Left ventricle myocardium inferior (tissue), 1 donor: ENCODE data around the gene ENHO. TPM values are rescaled to one million over a fixed set of nuclear protein-coding genes. Genes with fewer than 3 reads are reported as not detected.

Experiments
- DNase-seq: peaks from one replicate; pipeline ENCODE4 v3.0.0-alpha.2; 2020
- H3K27ac ChIP-seq: fragments of 200-600 bp; replicated peaks from 2 replicates; pipeline ENCODE4 v1.8.0; 2021
- H3K27me3 ChIP-seq: fragments of 200-600 bp; 2 replicates; pipeline ENCODE4 v1.8.0; 2021; ENCODE audit warnings: low read depth
- H3K36me3 ChIP-seq: fragments of 200-600 bp; 2 replicates; pipeline ENCODE4 v1.8.0; 2021
- H3K4me1 ChIP-seq: fragments of 200-600 bp; 2 replicates; pipeline ENCODE4 v1.8.0; 2021
- H3K4me3 ChIP-seq: fragments of 200-600 bp; 2 replicates; pipeline ENCODE4 v1.8.0; 2021; ENCODE audit warnings: mild to moderate bottlenecking, moderate library complexity
- H3K9me3 ChIP-seq: fragments of 200-600 bp; replicated peaks from 2 replicates; pipeline ENCODE4 v1.8.0; 2021
- intact Hi-C: fragments of 100-400 bp; cut with micrococcal nuclease; formaldehyde crosslinking; loops from one replicate; pipeline ENCODE4 v1.11.0; 2022
- total RNA-seq: library from RNA; stranded (reverse); fragmentation: NEBNext Ultra II Directional; extraction: Animal tissue kit (Norgen Biotek cat#: 25700); gene quantifications from one replicate; pipeline ENCODE4 v1.2.1, GENCODE V29; 2021
- TF ChIP-seq, protein P1 (sequence below): fragments of 200-600 bp; IDR thresholded peaks from 2 replicates; pipeline ENCODE4 v1.8.0; 2021; ENCODE audit warnings: antibody characterized with exemption, mild to moderate bottlenecking, borderline replicate concordance
- donor health status: DM: no; HTN: yes; CAD: no; lungs with severe emphysema.

Gene ENHO
- total RNA-seq, 1 donor from 2014 or later, result not detected

DNA sequence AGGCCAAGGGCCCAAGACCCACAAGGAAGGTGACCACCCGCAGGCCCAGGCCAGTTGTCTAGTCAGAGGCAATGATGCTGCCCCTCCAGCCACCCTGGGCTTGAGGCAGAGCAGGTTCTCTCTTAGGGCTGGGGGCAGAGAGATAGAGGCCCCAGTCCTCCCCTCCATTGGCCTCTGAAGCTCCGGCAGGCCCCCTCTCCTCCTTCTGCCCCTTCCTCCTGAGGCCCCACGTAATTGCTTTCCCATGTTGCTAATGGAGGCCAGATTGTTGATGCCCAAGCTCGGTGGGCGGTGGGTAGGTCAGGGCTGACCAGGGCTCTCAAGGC, 26.6 kb upstream of the ENHO start:
- TF ChIP-seq, protein P1, sequence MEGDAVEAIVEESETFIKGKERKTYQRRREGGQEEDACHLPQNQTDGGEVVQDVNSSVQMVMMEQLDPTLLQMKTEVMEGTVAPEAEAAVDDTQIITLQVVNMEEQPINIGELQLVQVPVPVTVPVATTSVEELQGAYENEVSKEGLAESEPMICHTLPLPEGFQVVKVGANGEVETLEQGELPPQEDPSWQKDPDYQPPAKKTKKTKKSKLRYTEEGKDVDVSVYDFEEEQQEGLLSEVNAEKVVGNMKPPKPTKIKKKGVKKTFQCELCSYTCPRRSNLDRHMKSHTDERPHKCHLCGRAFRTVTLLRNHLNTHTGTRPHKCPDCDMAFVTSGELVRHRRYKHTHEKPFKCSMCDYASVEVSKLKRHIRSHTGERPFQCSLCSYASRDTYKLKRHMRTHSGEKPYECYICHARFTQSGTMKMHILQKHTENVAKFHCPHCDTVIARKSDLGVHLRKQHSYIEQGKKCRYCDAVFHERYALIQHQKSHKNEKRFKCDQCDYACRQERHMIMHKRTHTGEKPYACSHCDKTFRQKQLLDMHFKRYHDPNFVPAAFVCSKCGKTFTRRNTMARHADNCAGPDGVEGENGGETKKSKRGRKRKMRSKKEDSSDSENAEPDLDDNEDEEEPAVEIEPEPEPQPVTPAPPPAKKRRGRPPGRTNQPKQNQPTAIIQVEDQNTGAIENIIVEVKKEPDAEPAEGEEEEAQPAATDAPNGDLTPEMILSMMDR, result no peak
- no peak overlapping the region for H3K4me3 ChIP-seq
- H3K9me3 ChIP-seq, result no peaks in the 10 kb centered on the region
- no peaks in the 10 kb centered on the region for H3K4me1 ChIP-seq
- intact Hi-C loops, result loop anchor here (5.0 kb wide), 1 partner anchor 43 kb away; no protein-coding TSS in a partner anchor
- H3K27ac ChIP-seq, result no peak overlapping the region
- no peaks in the 10 kb centered on the region for H3K36me3 ChIP-seq
- peaks cover 24% of the 10 kb centered on the region for H3K27me3 ChIP-seq
- DNase-seq, result no peak

DNA sequence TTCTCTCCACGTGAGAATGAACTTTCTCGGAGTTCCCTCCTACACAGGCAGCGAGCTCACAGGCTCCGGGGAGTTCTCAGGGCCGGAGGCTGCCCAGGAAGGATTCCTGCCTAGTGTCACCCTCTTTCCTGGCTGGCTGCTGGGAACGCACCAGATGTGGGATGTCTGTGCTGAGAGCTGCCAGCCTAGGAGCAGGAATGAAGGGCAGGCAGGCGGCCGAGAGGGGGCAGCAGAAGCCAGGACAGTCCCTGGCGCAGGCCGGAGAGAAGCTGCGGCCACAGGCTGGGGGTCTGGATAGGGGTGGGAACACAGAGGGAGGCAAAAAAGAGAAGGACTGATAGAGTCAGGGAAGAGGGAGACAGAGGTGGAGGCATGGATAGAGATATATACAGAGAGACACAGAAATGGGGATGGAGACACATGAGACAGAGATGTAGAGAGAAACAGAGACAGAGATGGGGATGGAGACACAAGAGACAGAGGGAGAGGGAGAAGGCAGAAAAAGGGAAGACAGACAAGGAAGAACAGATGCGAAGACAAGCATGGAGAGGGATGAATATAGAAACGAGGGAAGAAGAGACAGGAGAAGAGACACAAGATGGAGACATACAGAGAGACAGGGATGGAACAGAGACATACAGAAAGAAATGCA, 25.3 kb upstream of the ENHO start:
- H3K27me3 ChIP-seq, result peaks cover 27% of the 10 kb centered on the region
- H3K36me3 ChIP-seq, result no peaks in the 10 kb centered on the region
- no peak overlapping the region for H3K27ac ChIP-seq
- DNase-seq, result peak; percentile 70
- TF ChIP-seq, protein P1, result peak; percentile 90
- no peaks in the 10 kb centered on the region for H3K4me1 ChIP-seq
- no peaks in the 10 kb centered on the region for H3K9me3 ChIP-seq
- H3K4me3 ChIP-seq, result no peak overlapping the region
- intact Hi-C loops, result loop anchor here (5.0 kb wide), 1 partner anchor 44 kb away; no protein-coding TSS in a partner anchor

DNA sequence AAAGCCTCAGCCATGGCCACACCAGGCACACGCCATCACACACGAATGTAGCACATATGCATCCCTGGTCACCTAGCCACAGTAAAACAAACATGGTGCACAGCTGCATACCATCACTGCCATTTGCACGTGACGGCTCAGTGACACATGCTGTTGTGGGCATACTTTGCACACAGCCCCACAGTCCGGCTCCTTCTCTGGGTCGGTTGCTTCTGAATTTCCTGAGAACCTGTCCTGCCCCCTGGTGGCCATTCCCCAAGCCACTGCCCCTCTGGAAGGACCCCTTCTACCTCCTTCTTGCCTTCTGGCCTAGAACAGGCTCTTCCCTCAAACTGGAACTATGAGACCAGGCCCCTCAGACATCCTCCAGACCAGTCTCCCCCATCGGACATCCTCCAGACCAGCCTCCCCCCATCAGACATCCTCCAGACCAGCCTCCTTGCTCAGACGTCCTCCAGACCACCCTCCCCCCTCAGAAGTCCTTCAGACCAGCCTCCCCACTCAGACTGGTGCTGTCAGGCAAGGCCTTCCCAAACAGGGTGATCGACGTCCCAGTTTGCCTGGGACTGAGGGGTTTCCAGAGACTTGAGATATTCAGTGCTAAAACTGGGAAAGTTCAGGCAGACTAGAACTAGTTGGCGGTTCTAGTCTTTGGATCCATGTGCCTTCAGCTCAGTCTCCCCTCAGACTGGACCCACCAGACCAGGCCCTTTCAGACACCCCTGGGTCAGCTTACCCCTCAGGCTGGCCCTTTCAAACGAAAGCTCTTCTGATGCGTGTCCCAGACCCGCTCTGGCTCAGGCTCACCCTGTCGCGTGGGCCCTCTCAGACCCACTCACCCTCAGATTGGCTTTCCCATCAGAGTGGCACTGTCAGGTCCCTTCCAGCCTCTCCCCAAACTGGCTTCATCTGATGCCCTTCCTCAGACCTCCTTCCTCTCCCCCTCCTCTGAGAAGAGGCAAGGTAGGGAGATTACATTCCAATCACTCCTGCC, 24.3 kb upstream of the ENHO start:
- Histone ChIP-seq H3K36me3 (no peaks in the 10 kb centered on the region), H3K27me3 (peaks cover 33% of the 10 kb centered on the region), H3K4me1 (no peaks in the 10 kb centered on the region), H3K27ac (no peak overlapping the region), H3K9me3 (no peaks in the 10 kb centered on the region), H3K4me3 (no peak overlapping the region)
- TF ChIP-seq, protein P1, result peak; percentile 76
- DNase-seq, result peak; percentile 46
- intact Hi-C loops, result loop anchor here (5.0 kb wide), 1 partner anchor 45 kb away; no protein-coding TSS in a partner anchor

DNA sequence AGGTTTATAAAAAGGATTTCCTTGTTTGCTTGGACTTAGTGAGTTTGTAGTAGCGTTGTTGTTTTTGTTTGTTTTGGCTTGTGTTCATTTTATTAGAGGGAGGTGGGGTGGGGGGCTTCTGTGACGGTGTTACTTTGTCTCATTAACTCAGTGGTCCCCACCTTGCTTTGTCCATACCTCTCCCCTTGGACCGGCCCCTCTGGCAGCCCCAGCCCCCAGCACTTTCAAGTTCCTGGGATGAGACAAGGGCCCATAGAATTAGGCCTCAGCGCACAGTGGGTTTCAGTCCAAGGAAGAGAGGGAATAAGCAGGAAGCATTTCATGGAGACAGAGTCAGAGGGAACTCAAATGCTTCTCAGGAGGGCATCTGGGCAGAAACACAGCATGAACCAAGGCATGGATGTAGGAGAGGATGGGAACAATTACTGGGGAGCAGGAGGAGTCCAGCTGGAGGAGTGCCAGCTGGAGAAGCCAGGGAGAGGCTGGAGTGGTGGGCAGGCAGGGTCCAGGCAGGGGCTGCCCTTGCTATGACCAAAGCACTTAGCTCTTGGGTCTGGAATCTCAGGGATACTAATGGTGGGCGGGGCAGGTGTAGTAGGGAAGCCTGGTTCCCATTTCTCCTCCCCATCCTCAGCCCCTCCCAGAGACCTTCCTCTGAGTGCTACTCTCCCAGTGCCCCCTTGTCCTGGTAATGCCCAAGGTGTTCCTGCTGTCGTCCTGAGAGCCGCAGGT, 23.5 kb upstream of the ENHO start:
- Histone ChIP-seq H3K27ac (no peak overlapping the region), H3K9me3 (no peaks in the 10 kb centered on the region), H3K36me3 (no peaks in the 10 kb centered on the region), H3K4me3 (no peak overlapping the region), H3K27me3 (peaks cover 33% of the 10 kb centered on the region), H3K4me1 (no peaks in the 10 kb centered on the region)
- TF ChIP-seq, protein P1, result no peak
- DNase-seq, result no peak
- intact Hi-C loops, result loop anchor here (5.0 kb wide), 1 partner anchor 46 kb away; no protein-coding TSS in a partner anchor

DNA sequence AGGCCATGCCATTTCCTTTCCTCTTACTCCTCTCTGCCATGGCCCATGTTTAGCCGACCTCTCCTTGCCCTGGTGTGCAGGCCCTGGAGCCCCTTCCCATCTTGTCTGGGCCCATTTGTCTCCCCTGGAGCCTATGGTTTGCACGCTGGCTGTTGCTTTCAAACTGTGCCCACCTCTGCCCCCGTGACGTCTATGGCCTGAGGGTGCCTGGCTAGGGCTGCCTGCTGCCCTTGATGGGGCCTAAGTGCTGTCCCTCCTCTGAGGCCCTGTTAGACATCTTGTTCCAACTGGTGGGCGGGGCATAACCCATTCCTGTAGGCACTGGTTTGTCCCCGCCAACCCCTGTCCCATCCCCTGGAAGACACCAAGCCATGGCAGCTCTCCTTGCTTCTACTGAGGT, 22.7 kb upstream of the ENHO start:
- Histone ChIP-seq H3K9me3 (no peaks in the 10 kb centered on the region), H3K27ac (no peak overlapping the region), H3K36me3 (no peaks in the 10 kb centered on the region), H3K4me1 (no peaks in the 10 kb centered on the region), H3K27me3 (peaks cover 33% of the 10 kb centered on the region), H3K4me3 (no peak overlapping the region)
- intact Hi-C loops, result loop anchor here (5.0 kb wide), 1 partner anchor 47 kb away; no protein-coding TSS in a partner anchor
- no peak for DNase-seq
- TF ChIP-seq, protein P1, result no peak
